HG02588 (cell line): Measurements from ENCODE around the gene CDH11.

Source experiments
- ATAC-seq: cut with Tn5 transposase; IDR thresholded peaks from one replicate; pipeline ENCODE4 v1.9.1; 2021; ENCODE audit warnings: mild to moderate bottlenecking, moderate library complexity; ENCODE audit not compliant: unreplicated experiment

CDH11 gene

GRCh38 chr16:65071433-65072311, 50.2 kb downstream of the CDH11 start:
- ATAC-seq: no peak

- no peak for ATAC-seq
Measured at GRCh38 chr16:65070831-65071432, 50.9 kb downstream of the CDH11 start.

DNA sequence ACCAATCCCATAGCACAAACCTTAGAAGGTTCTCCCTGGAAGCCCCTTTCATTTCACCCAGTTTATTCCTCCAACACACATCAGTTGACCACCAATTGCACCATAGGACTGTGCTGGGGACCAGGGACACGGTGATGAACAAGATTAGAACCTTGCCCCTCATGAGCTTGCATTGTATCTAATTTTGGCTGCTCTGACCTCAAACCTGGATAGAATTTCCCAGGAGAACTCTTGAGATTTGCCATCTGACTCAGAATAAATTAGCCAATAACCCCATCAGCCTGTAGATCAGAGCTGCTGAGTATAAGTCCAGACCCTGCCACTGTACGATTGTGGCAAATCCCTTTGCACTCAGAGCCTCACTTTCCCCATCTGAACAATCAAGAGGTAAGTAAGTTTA, 52.1 kb downstream of the CDH11 start:
- ATAC-seq: no peak

DNA sequence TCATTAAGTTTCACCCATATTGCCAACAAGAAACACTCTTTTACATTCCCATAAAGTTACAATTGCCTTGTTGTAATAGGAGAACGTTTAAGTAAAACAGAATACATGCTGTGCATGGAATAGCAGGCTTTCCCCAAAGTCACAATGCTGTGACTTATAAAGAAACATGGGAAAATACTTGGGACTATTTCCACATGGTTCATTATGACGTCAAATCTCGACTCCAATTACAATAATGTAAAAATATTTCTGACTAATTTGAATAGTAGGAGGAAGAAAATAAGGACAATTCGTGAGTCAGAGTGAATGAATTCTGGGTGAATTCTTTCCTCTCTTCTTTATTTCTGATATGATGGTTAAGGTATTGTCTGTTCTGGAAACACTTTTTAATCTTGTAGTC, 52.8 kb downstream of the CDH11 start:
- no peak for ATAC-seq

GRCh38 chr16:65068151-65068740, 53.6 kb downstream of the CDH11 start:
- ATAC-seq: no peak

DNA sequence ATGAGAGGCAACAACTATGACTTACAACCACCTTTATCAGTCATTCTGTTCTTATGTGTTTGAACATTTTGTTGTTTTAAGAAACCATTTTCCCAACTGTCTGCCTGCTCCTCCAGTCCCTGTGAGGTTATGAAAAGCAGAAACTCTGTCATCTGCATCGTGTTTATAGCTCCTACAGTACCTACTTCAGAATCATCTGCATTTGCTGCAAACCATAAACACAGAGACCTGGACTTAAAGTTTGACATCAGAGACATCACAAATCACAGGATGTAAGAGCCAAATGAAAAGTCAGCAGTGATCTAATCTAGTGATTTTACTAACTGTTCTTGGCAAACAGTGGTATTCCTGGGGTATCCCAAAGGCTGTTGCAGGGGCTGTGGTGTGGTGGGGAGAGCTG, 55.2 kb downstream of the CDH11 start:
- no peak for ATAC-seq

GRCh38 chr16:65065031-65065430, 56.8 kb downstream of the CDH11 start:
- no peak for ATAC-seq

DNA sequence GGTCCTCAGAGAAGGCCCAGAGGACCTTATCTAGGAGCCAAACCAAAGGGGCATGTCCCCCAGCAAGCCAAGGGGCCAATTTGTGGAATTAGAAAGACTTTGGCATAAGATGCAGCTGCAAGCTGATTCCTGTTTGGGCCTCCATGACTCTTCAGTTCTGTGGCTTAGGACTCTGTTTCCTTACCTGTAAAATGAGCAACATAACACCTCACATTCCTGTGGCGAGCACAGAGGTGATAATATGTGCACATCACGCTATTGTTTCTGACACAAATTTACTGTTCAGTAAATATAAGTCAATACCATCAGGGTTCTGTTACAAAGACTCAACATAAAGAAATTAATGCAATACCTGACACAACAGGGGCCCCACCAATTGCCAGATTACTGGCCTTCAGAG, 57.7 kb downstream of the CDH11 start:
- no peak for ATAC-seq

- no peak for ATAC-seq
Measured at GRCh38 chr16:65062736-65063583, 58.9 kb downstream of the CDH11 start.

DNA sequence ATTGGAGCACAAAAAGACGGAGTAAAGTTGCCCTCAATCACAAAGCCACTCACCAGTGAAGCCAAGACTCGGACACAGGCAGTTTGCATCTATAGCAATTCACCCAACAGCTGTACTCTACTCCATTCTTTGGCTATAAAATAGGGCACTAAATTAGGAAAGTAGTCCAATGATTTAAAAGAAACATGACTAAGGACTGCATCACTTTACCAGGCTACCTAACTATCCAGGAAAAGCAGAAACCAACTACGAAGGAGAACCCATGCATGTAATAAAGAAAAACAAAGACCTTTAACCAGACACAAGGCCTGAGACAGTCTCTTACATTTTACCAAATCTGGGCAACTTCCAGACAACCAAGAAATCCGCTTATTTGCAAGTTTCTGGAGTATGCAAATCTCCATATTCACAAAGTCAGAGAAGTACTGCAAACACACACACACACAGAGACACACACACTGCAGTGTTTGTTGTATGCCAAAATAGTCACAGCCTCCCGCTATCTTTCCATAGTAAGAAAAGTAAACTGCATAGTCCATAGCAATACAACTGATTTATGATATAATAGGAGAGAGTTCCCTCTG, 59.8 kb downstream of the CDH11 start:
- no peak for ATAC-seq

DNA sequence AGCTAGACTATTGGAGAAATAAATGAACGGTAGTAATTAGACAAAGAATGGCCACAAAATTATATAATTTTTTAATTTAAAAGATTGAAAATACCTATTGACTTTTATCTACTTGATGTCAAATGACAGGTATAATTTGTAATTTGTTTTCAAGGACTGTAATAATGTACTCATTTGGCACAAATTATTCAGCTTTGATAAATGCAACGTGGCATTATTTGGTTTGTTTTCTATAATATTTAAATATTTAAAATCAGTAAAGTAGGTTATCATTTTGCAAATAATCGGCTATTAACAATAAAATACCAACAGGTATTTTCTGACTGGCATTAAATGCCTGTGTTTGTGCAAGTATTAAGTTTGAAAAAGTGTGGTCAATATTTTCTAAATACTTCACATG, 60.6 kb downstream of the CDH11 start:
- no peak for ATAC-seq

GRCh38 chr16:65059406-65059980, 62.4 kb downstream of the CDH11 start:
- no peak for ATAC-seq

DNA sequence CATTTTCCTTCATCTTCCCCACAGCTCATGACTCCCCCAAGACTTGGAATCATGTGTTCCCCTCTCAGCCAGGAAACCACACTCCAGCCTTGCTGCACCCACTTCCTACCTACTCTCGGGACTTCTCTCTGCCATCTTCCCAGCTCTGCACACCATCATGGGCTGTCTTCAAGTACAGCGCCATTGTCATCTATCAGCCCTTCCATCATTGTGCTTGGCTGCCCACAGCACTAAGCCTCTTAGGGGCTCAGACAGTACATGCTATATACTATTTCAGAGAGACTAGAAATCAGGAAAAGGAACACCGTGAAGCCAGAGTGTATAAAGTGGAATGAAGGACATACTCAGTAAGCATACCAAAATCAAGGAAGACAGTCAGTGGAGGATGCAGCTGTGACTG, 64.7 kb downstream of the CDH11 start:
- ATAC-seq: no peak

DNA sequence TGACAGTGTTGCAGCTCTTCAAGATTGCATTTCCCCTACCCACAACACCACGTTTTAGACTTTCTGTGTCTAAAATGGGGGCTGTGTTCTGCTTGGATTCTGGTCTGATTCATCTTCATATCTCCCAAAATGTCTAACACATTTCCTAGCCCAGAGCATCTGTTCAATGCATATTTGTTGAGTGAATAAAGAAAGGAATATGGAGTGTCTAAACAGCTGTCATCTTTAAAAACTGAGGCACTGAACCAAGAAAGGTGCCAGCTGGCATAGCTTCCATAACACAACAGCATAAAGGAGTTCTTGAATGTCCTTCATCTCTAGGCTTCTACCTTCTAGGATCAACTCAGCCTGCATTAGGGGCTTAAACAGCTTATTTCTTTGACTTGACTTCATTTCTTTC, 67.4 kb downstream of the CDH11 start:
- no peak for ATAC-seq

DNA sequence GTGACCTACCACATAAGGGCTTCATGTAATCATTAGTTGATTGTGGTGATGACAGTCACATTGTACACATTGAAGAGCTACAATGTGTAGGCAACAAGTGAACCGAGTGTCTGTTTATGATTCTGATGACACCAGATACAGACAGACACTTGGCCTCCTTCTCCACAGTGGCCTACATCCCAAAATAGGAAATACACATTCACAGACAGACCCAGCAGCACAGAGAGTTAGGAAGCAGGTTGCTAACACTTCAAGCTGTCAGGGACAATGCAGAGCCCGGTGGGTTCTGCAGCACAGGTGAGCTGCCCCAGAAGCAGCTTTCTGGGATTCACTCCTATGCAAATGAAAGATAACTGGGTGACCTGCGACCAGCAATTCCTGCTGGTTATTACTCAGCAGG, 72.2 kb downstream of the CDH11 start:
- no peak for ATAC-seq

- ATAC-seq: no peak
Measured at GRCh38 chr16:65045961-65046360, 75.9 kb downstream of the CDH11 start.

- no peak for ATAC-seq
Measured at GRCh38 chr16:65044873-65045272, 77.0 kb downstream of the CDH11 start.

DNA sequence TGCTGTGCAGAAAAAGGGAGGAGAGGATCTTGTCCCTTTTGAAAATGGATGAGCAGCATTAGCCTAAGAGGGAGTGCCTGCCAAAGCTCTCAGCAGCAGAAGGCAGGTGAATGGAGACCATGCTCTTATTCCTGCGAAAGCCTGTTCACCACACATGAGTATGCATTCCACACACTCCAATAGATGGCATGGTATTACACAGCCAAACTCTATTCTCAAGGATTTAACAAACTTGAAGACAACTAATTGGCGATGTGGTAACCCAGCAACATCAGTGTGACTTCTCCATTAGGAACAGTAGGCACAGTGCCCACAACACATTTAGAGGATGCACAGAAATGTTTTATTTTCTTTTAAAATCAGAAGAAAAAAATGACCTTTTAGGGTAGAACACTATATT, 77.8 kb downstream of the CDH11 start:
- ATAC-seq: no peak

GRCh38 chr16:65042438-65043365, 79.2 kb downstream of the CDH11 start:
- no peak for ATAC-seq
